ENCODE results near the gene LRMDA. TPM values are rescaled to one million over a fixed set of nuclear protein-coding genes. Genes with fewer than 3 reads are reported as not detected.

LRMDA gene
- total and polyA plus RNA-seq, 7 donors = 2.8 to 22.2 (median 9.0) TPM

GRCh38 chr10:75399461-75400162 is 31.8 kb upstream of the LRMDA start:
- H3K36me3 ChIP-seq = peaks cover 0 to 26% (median 6%) of the 10 kb centered on the region in 4 donors
- no peaks in the 10 kb centered on the region for H3K9me3 ChIP-seq
- H3K4me3 ChIP-seq = peak overlapping the region; percentile 76 to 97 (median 92)
- H3K4me1 ChIP-seq = peaks cover 0 to 51% (median 29%) of the 10 kb centered on the region in 4 donors
- H3K27ac ChIP-seq = peak overlapping the region; percentile 93 to 99 (median 98)
- no peaks in the 10 kb centered on the region for H3K27me3 ChIP-seq
- TF ChIP-seq EP300 (IDR thresholded peaks at IDR 0.05) (no peak), POLR2A (IDR thresholded peaks at IDR 0.05) (no peak), CTCF (IDR thresholded peaks at IDR 0.05) (peak in 2 of 4 experiments; percentile 25 to 70), POLR2AphosphoS5 (IDR thresholded peaks at IDR 0.05) (peak in 2 of 4 donors; percentile 26 to 32)
- intact Hi-C loops (cut with DNase I) = loop anchor here (2.0 to 10.0 kb wide), 10 partner anchors 283 to 1605 kb away; no protein-coding TSS in a partner anchor
- WGBS, 2 donors = 15 to 18% methylated on average over 71 of the region's 71 CpGs
- DNase-seq = peak; percentile 95

GRCh38 chr10:75400163-75400770 is 31.2 kb upstream of the LRMDA start:
- Histone ChIP-seq H3K27ac (peak overlapping the region; percentile 93 to 99 (median 98)), H3K4me3 (peak overlapping the region; percentile 76 to 97 (median 92)), H3K36me3 (peaks cover 0 to 25% (median 6%) of the 10 kb centered on the region in 4 donors), H3K4me1 (peaks cover 0 to 50% (median 33%) of the 10 kb centered on the region in 4 donors), H3K9me3 (no peaks in the 10 kb centered on the region), H3K27me3 (no peaks in the 10 kb centered on the region)
- TF ChIP-seq POLR2AphosphoS5 (IDR thresholded peaks at IDR 0.05) = peak in 2 of 4 donors; percentile 10 to 66
- TF ChIP-seq EP300 (IDR thresholded peaks at IDR 0.05) = no peak
- WGBS, 2 donors = 0 to 1% methylated on average over 39 of the region's 39 CpGs
- peak; percentile 85 for DNase-seq
- intact Hi-C loops (cut with DNase I) = loop anchor here (2.0 to 10.0 kb wide), 10 partner anchors 282 to 1605 kb away; no protein-coding TSS in a partner anchor

GRCh38 chr10:75400771-75401568 is 30.5 kb upstream of the LRMDA start:
- peak; percentile 83 for DNase-seq
- no peaks in the 10 kb centered on the region for H3K9me3 ChIP-seq

DNA sequence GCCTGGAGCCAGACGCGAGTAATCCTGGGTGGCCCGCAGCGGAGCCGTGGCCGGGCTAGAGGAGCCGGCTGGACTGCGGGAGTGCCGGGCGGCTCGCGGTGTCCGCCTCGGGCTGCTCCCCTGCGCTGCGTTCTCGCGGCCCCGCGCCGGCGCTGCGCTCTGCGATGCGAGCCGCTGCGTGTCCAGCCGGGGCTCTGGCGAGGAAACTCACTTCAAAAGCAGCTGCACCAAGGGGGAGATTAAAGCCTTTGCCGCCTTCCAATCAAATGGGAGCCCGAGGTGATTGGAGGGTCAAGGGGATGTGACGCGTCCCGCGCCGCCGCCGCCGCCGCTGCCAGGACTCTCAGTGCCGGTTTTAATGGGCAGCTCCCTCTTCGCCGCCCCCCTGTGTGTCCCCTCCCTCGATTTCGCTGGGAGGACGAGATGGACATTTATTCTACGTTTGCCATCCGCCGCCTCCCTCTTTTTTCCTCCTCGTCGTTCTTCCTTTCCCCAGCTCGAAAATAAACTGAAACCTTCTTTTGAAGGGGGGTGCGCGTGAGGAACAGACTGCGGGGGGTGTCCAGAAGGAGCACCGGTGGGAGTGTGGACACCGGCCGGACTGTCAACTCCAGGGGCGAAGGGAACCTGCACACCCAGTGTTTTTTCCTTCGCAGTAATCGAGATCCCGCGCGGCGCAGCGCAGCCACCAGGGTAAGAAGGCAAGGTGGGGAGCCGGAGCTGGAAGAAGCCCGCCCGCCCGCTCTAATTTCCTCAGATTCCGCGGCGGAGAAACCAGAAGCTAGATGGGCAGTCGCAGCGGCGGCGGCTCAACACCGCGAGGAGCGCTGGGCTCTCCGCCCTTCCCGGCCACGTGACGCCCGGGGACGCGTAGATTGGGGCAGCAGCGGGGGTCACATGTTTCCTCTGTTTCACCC is 29.6 kb upstream of the LRMDA start, which contains the start of gene ZNF503:
Gene ZNF503, minus strand, starts transcription at position 196 of the 917 bp plus-strand sequence. CDS start 345 bp downstream, outside the sequence.
- intact Hi-C loops (cut with DNase I) = loop anchor here (1.0 to 10.0 kb wide), 14 partner anchors 65 to 1603 kb away; no protein-coding TSS in a partner anchor
- peak within 1 kb of the TSS; percentile 93 to 99 (median 98) for H3K27ac ChIP-seq
- WGBS, 2 donors = 0 to 1% methylated on average over 88 of the region's 88 CpGs
- H3K27me3 ChIP-seq = no peaks in the 10 kb centered on the region
- TF ChIP-seq POLR2AphosphoS5 (IDR thresholded peaks at IDR 0.05) (peak; percentile 95 to 98 (median 97)), CTCF (IDR thresholded peaks at IDR 0.05) (peak; percentile 15 to 66 (median 46)), EP300 (IDR thresholded peaks at IDR 0.05) (peak in 2 of 4 donors; percentile 60 to 69), POLR2A (IDR thresholded peaks at IDR 0.05) (peak; percentile 65 to 80)
- peaks cover 0 to 38% (median 29%) of the 10 kb centered on the region in 4 donors for H3K4me1 ChIP-seq
- H3K9me3 ChIP-seq = no peaks in the 10 kb centered on the region
- peak; percentile 99 for DNase-seq
- H3K36me3 ChIP-seq = peaks cover 0 to 18% (median 5%) of the 10 kb centered on the region in 4 donors
- peak within 1 kb of the TSS; percentile 76 to 97 (median 92) for H3K4me3 ChIP-seq

More at GRCh38 chr10:75400771-75401568, 30.5 kb upstream of the LRMDA start:
- Histone ChIP-seq H3K36me3 (peaks cover 0 to 25% (median 6%) of the 10 kb centered on the region in 4 donors), H3K27ac (peak overlapping the region; percentile 93 to 99 (median 98)), H3K4me1 (peaks cover 0 to 43% (median 30%) of the 10 kb centered on the region in 4 donors), H3K4me3 (peak overlapping the region; percentile 76 to 97 (median 92)), H3K27me3 (no peaks in the 10 kb centered on the region)
- intact Hi-C loops (cut with DNase I) = loop anchor here (2.0 to 10.0 kb wide), 10 partner anchors 281 to 1604 kb away; no protein-coding TSS in a partner anchor
- no peak for TF ChIP-seq EP300 (IDR thresholded peaks at IDR 0.05)
- TF ChIP-seq POLR2AphosphoS5 (IDR thresholded peaks at IDR 0.05) = peak in 2 of 4 donors; percentile 9 to 28
- WGBS, 2 donors = 1% methylated on average over 68 of the region's 68 CpGs

Data from sigmoid colon (tissue), 7 donors.